ENCODE measurements around the gene RAI1. TPM values are rescaled to one million over a fixed set of nuclear protein-coding genes. Genes with fewer than 3 reads are reported as not detected.

Gene RAI1
- total and polyA plus RNA-seq, 9 donors = 1.5 to 57.7 (median 35.3) TPM

DNA sequence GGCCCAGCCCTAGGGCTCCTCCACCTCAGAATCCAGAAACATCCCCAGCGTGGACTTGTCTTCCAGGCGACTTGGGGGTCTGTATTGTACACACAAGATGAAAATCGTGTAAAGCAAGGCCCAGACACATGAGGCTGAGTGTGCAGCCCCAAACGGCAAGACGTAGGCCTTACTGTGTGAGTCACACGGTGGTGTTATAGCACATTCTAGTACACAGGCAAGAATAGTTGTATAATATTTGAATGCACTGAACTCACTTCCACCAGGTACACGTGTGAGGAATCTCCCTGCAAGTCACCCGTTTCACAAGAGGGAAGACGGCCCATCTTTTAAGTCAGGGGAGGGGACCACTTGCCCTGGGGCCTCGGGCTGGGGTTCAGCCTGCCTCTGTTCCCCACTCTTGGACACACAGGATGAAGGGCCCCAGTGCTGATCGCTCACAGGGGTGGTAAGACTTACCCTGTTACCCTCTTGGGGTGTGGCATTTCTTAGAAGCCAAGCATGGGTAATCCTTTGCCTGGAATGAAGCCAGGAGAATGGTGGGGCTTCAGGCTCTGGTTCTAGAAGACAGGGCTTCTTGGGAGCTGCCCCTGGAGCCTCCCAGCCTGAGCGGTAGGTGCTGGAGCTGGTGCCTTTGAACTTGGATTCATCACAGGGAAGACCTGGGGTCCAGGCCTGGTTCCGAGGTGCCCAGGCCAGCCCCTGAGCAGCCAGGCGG lies 84.3 kb downstream of the RAI1 start:
- Histone ChIP-seq H3K4me3 (no peak overlapping the region), H3K27me3 (no peaks in the 10 kb centered on the region), H3K36me3 (no peaks in the 10 kb centered on the region), H3K4me1 (ENCODE audit: insufficient read depth) (peaks cover 27% of the 10 kb centered on the region), H3K27ac (no peak overlapping the region), H3K9me3 (no peaks in the 10 kb centered on the region)
- TF ChIP-seq POLR2A (IDR thresholded peaks at IDR 0.05) = no peak
- no peak for TF ChIP-seq EP300 (IDR thresholded peaks at IDR 0.05)
- TF ChIP-seq, protein P1, sequence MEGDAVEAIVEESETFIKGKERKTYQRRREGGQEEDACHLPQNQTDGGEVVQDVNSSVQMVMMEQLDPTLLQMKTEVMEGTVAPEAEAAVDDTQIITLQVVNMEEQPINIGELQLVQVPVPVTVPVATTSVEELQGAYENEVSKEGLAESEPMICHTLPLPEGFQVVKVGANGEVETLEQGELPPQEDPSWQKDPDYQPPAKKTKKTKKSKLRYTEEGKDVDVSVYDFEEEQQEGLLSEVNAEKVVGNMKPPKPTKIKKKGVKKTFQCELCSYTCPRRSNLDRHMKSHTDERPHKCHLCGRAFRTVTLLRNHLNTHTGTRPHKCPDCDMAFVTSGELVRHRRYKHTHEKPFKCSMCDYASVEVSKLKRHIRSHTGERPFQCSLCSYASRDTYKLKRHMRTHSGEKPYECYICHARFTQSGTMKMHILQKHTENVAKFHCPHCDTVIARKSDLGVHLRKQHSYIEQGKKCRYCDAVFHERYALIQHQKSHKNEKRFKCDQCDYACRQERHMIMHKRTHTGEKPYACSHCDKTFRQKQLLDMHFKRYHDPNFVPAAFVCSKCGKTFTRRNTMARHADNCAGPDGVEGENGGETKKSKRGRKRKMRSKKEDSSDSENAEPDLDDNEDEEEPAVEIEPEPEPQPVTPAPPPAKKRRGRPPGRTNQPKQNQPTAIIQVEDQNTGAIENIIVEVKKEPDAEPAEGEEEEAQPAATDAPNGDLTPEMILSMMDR (IDR thresholded peaks at IDR 0.05) = no peak
- no peak for DNase-seq
- WGBS, 3 donors = 80 to 82% (median 82%) methylated on average over 12 to 14 of the region's 14 CpGs
- intact Hi-C loops (cut with DNase I) = no loop called here

DNA sequence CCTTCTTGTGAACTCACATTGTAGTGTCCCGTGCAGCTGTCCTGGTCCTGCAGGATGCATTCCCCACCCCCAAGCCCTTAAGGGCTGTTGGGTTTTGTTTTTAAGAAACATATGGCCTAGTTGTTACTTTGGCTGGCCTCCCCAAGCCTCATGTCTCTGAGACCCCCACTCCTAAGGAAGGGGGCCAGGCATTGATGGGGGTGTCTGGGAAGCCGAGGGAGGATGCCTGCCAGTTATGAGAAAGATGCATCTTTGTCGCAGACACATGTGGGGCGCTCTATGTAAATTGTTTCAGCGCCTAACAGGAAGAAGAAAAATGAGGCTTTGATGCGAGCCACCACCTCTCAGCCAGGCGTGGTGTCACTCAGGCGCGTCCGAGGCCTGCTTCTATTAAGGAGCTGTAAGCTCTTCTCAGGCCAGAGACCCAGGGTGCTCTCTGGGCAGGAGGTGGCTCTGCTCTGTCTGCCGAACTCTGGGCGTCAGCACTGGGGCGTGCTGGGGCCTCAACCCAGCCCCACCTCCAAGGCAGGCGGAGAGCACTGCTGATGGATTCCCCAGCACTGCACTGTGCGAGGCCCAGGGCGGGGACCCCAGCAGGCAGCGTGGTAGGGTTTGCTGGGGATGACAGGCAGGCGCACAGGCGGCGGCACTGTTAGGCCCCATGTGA lies 85.0 kb downstream of the RAI1 start:
- 88 to 89% (median 89%) methylated on average over 18 to 20 of the region's 20 CpGs for WGBS, 3 donors
- H3K27me3 ChIP-seq = no peaks in the 10 kb centered on the region
- no peak for TF ChIP-seq EP300 (IDR thresholded peaks at IDR 0.05)
- TF ChIP-seq, protein P1 (IDR thresholded peaks at IDR 0.05) = no peak
- no peak for TF ChIP-seq POLR2A (IDR thresholded peaks at IDR 0.05)
- no peak overlapping the region for H3K27ac ChIP-seq
- intact Hi-C loops (cut with DNase I) = no loop called here
- peaks cover 27% of the 10 kb centered on the region for H3K4me1 ChIP-seq (ENCODE audit: insufficient read depth)
- DNase-seq = no peak
- no peaks in the 10 kb centered on the region for H3K36me3 ChIP-seq
- H3K4me3 ChIP-seq = no peak overlapping the region
- no peaks in the 10 kb centered on the region for H3K9me3 ChIP-seq

DNA sequence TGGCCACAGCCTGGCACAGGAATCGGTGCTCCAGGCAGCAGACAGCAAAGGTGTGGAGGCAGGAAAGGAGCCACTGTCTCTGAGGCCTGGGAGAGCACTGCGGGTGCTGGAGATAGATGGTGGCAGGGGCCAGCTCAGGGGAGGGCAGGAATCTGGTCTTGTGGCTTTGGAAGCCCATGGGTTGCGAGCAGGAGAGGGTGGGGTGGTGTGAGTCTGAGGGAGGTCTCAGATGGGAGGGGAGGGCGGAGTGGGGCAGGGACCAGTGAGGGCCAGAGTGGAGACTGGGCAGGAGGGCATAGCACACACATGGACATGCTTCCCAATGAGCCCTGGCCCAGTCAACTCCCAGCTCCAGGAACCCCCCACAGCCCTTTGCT lies 85.5 kb downstream of the RAI1 start:
- TF ChIP-seq EP300 (IDR thresholded peaks at IDR 0.05) = no peak
- TF ChIP-seq, protein P1 (IDR thresholded peaks at IDR 0.05) = no peak
- no peak for TF ChIP-seq POLR2A (IDR thresholded peaks at IDR 0.05)
- H3K4me1 ChIP-seq (ENCODE audit: insufficient read depth) = peaks cover 27% of the 10 kb centered on the region
- intact Hi-C loops (cut with DNase I) = no loop called here
- no peaks in the 10 kb centered on the region for H3K27me3 ChIP-seq
- H3K4me3 ChIP-seq = no peak overlapping the region
- no peak overlapping the region for H3K27ac ChIP-seq
- DNase-seq = no peak
- H3K9me3 ChIP-seq = no peaks in the 10 kb centered on the region
- WGBS, 3 donors = 87 to 93% (median 91%) methylated on average over 4 of the region's 4 CpGs
- no peaks in the 10 kb centered on the region for H3K36me3 ChIP-seq

DNA sequence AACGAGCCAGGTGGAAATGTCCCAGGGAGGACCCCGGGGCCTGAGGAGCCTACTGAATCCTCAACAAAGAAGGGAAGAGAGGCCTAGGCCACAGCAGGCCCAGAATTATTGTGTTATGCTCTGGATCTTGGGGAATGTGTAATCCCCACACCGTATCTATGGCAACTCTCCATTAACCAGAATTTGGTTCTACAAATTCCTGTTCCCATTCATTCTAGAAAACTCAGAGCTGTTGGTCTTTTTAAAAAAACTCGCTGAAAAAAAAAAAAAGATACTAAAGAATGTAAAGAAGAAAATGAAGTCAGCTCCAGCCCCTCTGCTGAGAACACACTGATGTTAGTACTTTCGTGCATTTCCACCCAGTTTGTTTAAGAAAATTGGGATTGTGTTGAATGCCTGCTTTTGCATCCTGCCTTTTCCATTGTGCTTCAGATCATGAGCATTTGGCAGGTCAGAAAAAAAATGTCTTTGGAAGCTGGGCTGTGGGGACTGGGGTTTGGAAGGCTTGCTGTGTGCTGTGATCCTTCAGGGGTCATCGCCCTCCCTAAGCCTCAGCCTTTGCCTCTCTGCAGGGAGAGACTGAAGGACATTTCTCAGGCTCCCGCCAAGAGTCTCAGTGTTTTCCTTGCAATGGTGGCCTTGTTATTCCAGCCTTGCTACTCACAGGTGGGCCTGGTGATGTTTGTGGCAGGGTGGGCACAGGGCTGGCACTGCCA lies 86.1 kb downstream of the RAI1 start:
- intact Hi-C loops (cut with DNase I) = no loop called here

More for the DNA sequence above, 86.1 kb downstream of the RAI1 start:
- no peak overlapping the region for H3K27ac ChIP-seq
- H3K4me3 ChIP-seq = no peak overlapping the region
- 45 to 57% (median 50%) methylated on average over 7 of the region's 7 CpGs for WGBS, 3 donors
- DNase-seq = no peak
- no peaks in the 10 kb centered on the region for H3K9me3 ChIP-seq
- no peaks in the 10 kb centered on the region for H3K27me3 ChIP-seq
- no peaks in the 10 kb centered on the region for H3K36me3 ChIP-seq
- H3K4me1 ChIP-seq (ENCODE audit: insufficient read depth) = peaks cover 27% of the 10 kb centered on the region
- no peak for TF ChIP-seq POLR2A (IDR thresholded peaks at IDR 0.05)
- TF ChIP-seq EP300 (IDR thresholded peaks at IDR 0.05) = no peak
- TF ChIP-seq, protein P1 (IDR thresholded peaks at IDR 0.05) = no peak

Data from ovary (tissue), 9 donors.